ENCODE data around the gene TMEM183A.
A peak's percentile ranks its signal among the peaks of the same experiment; 100 is the strongest.
"Not testable (repeated sequence)": the region's sequence is repeated elsewhere in the genome, so short reads cannot be mapped to it uniquely, and the experiment has no call there.

Gene TMEM183A

GRCh38 chr1:202987255-202987654, 19.9 kb upstream of the TMEM183A start:
- no peak for DNase-seq (ENCODE audit: low read depth)

GRCh38 chr1:202987922-202988583, 19.1 kb upstream of the TMEM183A start:
- no peak for DNase-seq (ENCODE audit: low read depth)

- no peak for DNase-seq (ENCODE audit: low read depth)
Measured at GRCh38 chr1:202989879-202990278, 17.3 kb upstream of the TMEM183A start.

GRCh38 chr1:202991112-202991511, 16.1 kb upstream of the TMEM183A start:
- DNase-seq (ENCODE audit: low read depth) = no peak

GRCh38 chr1:202994756-202995155, 12.4 kb upstream of the TMEM183A start:
- no peak for DNase-seq (ENCODE audit: low read depth)

- DNase-seq (ENCODE audit: low read depth) = peak; percentile 22
Measured at GRCh38 chr1:202998836-202999750, 8.1 kb upstream of the TMEM183A start.

- no peak for DNase-seq (ENCODE audit: low read depth)
Measured at GRCh38 chr1:203000217-203000944, 6.8 kb upstream of the TMEM183A start.

GRCh38 chr1:203001986-203002385, 5.2 kb upstream of the TMEM183A start:
- DNase-seq (ENCODE audit: low read depth) = no peak

GRCh38 chr1:203002951-203003350, 4.2 kb upstream of the TMEM183A start:
- no peak for DNase-seq (ENCODE audit: low read depth)

- not testable (repeated sequence) for DNase-seq (ENCODE audit: low read depth)
Measured at GRCh38 chr1:203005395-203006142, 1.6 kb upstream of the TMEM183A start.

- no peak for DNase-seq (ENCODE audit: low read depth)
Measured at GRCh38 chr1:203009185-203009584, 2.0 kb downstream of the TMEM183A start.

GRCh38 chr1:203011582-203011981, 4.4 kb downstream of the TMEM183A start:
- no peak for DNase-seq (ENCODE audit: low read depth)

GRCh38 chr1:203017061-203017460, 9.9 kb downstream of the TMEM183A start:
- DNase-seq (ENCODE audit: low read depth) = no peak

GRCh38 chr1:203017692-203018091, 10.5 kb downstream of the TMEM183A start:
- DNase-seq (ENCODE audit: low read depth) = no peak

GRCh38 chr1:203022855-203023254, 15.7 kb downstream of the TMEM183A start:
- DNase-seq (ENCODE audit: low read depth) = not testable (repeated sequence)

GRCh38 chr1:203025686-203026030, 18.5 kb downstream of the TMEM183A start:
- DNase-seq (ENCODE audit: low read depth) = no peak

- peak; percentile 69 for DNase-seq (ENCODE audit: low read depth)
Measured at GRCh38 chr1:203026031-203026665, 19.0 kb downstream of the TMEM183A start, which contains the start of gene PPFIA4. TSS of gene PPFIA4 (plus strand) at chr1:203026491. CDS start at chr1:203039009, 12,518 bp downstream.

- DNase-seq (ENCODE audit: low read depth) = no peak
Measured at GRCh38 chr1:203026666-203027663, 19.8 kb downstream of the TMEM183A start.

GRCh38 chr1:203028067-203028783, 21.1 kb downstream of the TMEM183A start:
- DNase-seq (ENCODE audit: low read depth) = no peak

Measured in stromal cell of bone marrow (primary cell).